Esophagus squamous epithelium (tissue), 4 donors: ENCODE data around the gene CLDN12.

Experiments used
- POLR2A ChIP-seq, 4 donors: fragments of 450-650 bp; IDR thresholded peaks; one replicate each; pipeline ENCODE4 v1.6.1; 2017; ENCODE audit warnings: antibody characterized with exemption in 4 of 4, mild to moderate bottlenecking in 4 of 4, moderate library complexity in 3 of 4
- TF ChIP-seq, protein P1 (sequence below), 6 experiments: fragments of 450-650 bp in 4 of 6; fragments of 200-600 bp in 2 of 6; sonication (generic) in 2 of 6; IDR thresholded peaks; one replicate each; pipeline ENCODE4 v1.5.1; 2016 to 2019; ENCODE audit warnings: antibody characterized with exemption in 6 of 6, mild to moderate bottlenecking in 4 of 6, moderate library complexity in 4 of 6

DNA sequence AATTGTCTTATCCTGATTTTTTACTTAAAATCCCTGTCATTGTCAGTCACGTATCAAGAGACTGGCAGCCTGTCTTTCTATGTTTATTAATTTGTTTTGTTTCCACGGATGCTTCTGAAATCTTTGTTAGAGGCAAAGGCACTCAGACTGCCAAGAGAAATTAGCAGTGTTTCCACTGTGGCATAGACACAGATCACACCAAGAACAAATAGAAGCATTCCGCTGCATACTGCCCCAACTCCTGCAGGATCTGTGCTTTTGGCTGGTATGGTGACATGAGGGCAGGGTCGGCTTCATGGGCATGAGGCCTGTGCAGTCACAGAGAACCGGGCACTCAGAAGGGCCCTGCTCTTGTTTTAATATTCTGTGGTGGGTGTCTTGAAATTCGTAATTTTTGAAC lies 18.4 kb downstream of the CLDN12 start:
- TF ChIP-seq, protein P1, sequence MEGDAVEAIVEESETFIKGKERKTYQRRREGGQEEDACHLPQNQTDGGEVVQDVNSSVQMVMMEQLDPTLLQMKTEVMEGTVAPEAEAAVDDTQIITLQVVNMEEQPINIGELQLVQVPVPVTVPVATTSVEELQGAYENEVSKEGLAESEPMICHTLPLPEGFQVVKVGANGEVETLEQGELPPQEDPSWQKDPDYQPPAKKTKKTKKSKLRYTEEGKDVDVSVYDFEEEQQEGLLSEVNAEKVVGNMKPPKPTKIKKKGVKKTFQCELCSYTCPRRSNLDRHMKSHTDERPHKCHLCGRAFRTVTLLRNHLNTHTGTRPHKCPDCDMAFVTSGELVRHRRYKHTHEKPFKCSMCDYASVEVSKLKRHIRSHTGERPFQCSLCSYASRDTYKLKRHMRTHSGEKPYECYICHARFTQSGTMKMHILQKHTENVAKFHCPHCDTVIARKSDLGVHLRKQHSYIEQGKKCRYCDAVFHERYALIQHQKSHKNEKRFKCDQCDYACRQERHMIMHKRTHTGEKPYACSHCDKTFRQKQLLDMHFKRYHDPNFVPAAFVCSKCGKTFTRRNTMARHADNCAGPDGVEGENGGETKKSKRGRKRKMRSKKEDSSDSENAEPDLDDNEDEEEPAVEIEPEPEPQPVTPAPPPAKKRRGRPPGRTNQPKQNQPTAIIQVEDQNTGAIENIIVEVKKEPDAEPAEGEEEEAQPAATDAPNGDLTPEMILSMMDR (IDR thresholded peaks at IDR 0.05), result no peak
- TF ChIP-seq POLR2A (IDR thresholded peaks at IDR 0.05), result no peak
